ENCODE data around the gene CREB5. TPM values are rescaled to one million over a fixed set of nuclear protein-coding genes. Genes with fewer than 3 reads are reported as not detected.
"Not testable (repeated sequence)": the region's sequence is repeated elsewhere in the genome, so short reads cannot be mapped to it uniquely, and the experiment has no call there.

CREB5 gene
- total RNA-seq, 1 donor from 2014 or later: 52.2 TPM

DNA sequence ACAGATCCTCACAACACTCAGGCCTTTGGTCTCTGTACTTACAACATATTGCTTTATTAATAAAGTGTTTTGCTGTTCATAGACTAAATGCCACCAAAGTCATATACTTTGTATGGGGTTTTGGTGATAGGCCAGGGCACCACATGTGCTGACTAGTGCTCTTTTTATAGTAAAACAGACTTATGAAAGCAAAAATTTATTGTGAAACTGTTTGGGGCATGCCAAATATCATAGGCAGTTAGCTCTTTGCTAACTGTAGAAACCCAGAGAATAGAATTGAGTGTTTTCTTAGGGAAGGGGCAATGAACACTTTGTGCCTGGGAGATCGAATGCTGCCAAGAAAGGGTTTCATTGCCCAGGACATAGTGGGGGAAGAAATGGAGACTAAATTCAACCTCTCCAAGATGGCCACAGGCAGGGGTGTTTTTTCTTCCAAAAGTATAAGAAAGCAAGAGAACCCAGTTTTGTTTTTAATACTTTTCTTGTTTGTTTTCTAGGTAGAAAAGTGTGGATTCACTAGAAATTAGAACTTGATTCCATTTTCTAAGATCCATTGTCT is 403.1 kb downstream of the CREB5 start:
- no peak overlapping the region for H3K27ac ChIP-seq (ENCODE audit: low read depth, low read length)

DNA sequence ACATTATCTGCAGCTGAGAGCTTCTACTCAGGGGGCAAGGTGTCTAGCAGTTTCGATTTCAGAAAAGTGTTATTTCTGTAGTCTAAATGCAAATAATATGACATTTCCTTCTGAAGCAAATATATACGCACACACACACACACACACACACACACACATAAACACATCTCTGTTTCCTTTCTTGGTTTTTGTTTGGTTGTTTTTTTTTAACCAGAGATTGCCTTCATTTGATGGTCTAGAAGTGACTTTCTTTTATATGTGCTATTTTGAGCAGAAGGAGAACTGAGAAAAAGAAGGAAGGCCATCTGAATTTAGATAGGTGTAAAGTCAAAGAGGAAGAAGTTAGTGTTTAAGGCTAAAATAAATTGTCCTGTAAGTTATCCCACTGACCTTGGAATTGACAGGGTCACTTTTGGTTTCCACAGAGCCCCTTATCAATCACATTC is 403.6 kb downstream of the CREB5 start:
- no peaks in the 10 kb centered on the region for H3K9me3 ChIP-seq (ENCODE audit: control insufficient read depth in 3 of 3, low read length in 3 of 3)
- no peaks in the 10 kb centered on the region for H3K27me3 ChIP-seq (ENCODE audit: control insufficient read depth in 3 of 3, insufficient read depth in 3 of 3, low read length in 3 of 3)
- no peak overlapping the region for H3K9ac ChIP-seq (ENCODE audit: low read depth in 1 of 3, low read length in 3 of 3)
- peaks cover 0 to 4% (median 2%) of the 10 kb centered on the region in 3 donors for H3K36me3 ChIP-seq (ENCODE audit: control insufficient read depth in 3 of 3, insufficient read depth in 3 of 3, low read length in 3 of 3)
- H3K4me3 ChIP-seq (ENCODE audit: low read length in 3 of 3): no peak overlapping the region
- no peak overlapping the region for H3K27ac ChIP-seq (ENCODE audit: low read depth, low read length)
- H3K4me1 ChIP-seq (ENCODE audit: control insufficient read depth in 3 of 3, insufficient read depth in 3 of 3, low read length in 3 of 3): peaks cover 5 to 28% (median 9%) of the 10 kb centered on the region in 3 donors

More for the DNA sequence above, 403.1 kb downstream of the CREB5 start:
- H3K9ac ChIP-seq (ENCODE audit: low read depth in 1 of 3, low read length in 3 of 3): no peak overlapping the region
- peaks cover 0 to 4% (median 2%) of the 10 kb centered on the region in 3 donors for H3K36me3 ChIP-seq (ENCODE audit: control insufficient read depth in 3 of 3, insufficient read depth in 3 of 3, low read length in 3 of 3)
- no peaks in the 10 kb centered on the region for H3K9me3 ChIP-seq (ENCODE audit: control insufficient read depth in 3 of 3, low read length in 3 of 3)
- H3K27me3 ChIP-seq (ENCODE audit: control insufficient read depth in 3 of 3, insufficient read depth in 3 of 3, low read length in 3 of 3): no peaks in the 10 kb centered on the region
- H3K4me1 ChIP-seq (ENCODE audit: control insufficient read depth in 3 of 3, insufficient read depth in 3 of 3, low read length in 3 of 3): peaks cover 5 to 28% (median 9%) of the 10 kb centered on the region in 3 donors
- H3K4me3 ChIP-seq (ENCODE audit: low read length in 3 of 3): no peak overlapping the region

DNA sequence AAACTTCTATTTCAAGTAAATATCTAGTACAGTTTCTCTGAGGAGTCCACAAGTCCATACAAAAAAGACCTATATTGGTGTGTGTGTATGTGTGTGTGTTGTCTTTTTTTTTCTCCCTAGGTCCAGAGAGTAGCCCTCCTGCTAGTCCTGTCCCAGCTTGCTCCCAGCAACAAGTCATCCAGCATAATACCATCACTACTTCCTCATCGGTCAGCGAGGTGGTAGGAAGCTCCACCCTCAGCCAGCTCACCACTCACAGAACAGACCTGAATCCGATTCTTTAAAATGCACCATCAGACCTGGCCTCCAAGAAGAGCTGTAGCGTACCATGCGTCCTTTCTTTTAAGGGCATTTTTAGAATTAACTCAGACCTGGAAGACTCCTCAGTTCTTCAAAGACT is 406.7 kb downstream of the CREB5 start:
- Histone ChIP-seq H3K9ac (ENCODE audit: low read depth in 1 of 3, low read length in 3 of 3) (no peak overlapping the region), H3K4me1 (ENCODE audit: control insufficient read depth in 3 of 3, insufficient read depth in 3 of 3, low read length in 3 of 3) (peaks cover 0 to 3% (median 0%) of the 10 kb centered on the region in 3 donors), H3K36me3 (ENCODE audit: control insufficient read depth in 3 of 3, insufficient read depth in 3 of 3, low read length in 3 of 3) (peaks cover 0 to 8% (median 6%) of the 10 kb centered on the region in 3 donors), H3K27me3 (ENCODE audit: control insufficient read depth in 3 of 3, insufficient read depth in 3 of 3, low read length in 3 of 3) (no peaks in the 10 kb centered on the region), H3K9me3 (ENCODE audit: control insufficient read depth in 3 of 3, low read length in 3 of 3) (no peaks in the 10 kb centered on the region), H3K27ac (ENCODE audit: low read depth, low read length) (no peak overlapping the region), H3K4me3 (ENCODE audit: low read length in 3 of 3) (no peak overlapping the region)

DNA sequence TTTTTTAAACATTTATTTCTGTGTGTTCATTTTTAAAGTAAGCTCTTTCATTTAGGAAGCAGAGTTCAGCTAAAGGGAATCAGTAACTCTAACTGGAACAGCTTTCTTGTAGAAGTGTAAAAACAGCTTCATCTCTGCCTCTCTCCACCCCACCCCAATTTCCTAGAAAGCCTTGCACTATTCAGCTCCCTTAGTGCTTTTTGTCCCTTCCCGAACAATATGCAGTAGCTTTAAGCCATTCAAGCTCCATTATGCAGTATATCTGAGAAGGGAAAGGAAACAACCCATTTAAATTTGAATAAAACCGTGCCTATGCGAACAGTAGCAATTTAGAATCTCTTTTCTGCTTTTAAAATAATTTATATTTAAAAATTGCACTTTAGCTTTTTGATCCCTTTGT is 411.3 kb downstream of the CREB5 start:
- H3K27ac ChIP-seq (ENCODE audit: low read depth, low read length): no peak overlapping the region
- H3K27me3 ChIP-seq (ENCODE audit: control insufficient read depth in 3 of 3, insufficient read depth in 3 of 3, low read length in 3 of 3): no peaks in the 10 kb centered on the region
- H3K4me3 ChIP-seq (ENCODE audit: low read length in 3 of 3): no peak overlapping the region
- H3K9me3 ChIP-seq (ENCODE audit: control insufficient read depth in 3 of 3, low read length in 3 of 3): no peaks in the 10 kb centered on the region
- H3K9ac ChIP-seq (ENCODE audit: low read depth in 1 of 3, low read length in 3 of 3): no peak overlapping the region
- H3K36me3 ChIP-seq (ENCODE audit: control insufficient read depth in 3 of 3, insufficient read depth in 3 of 3, low read length in 3 of 3): peaks cover 0 to 6% (median 6%) of the 10 kb centered on the region in 3 donors
- no peaks in the 10 kb centered on the region for H3K4me1 ChIP-seq (ENCODE audit: control insufficient read depth in 3 of 3, insufficient read depth in 3 of 3, low read length in 3 of 3)

DNA sequence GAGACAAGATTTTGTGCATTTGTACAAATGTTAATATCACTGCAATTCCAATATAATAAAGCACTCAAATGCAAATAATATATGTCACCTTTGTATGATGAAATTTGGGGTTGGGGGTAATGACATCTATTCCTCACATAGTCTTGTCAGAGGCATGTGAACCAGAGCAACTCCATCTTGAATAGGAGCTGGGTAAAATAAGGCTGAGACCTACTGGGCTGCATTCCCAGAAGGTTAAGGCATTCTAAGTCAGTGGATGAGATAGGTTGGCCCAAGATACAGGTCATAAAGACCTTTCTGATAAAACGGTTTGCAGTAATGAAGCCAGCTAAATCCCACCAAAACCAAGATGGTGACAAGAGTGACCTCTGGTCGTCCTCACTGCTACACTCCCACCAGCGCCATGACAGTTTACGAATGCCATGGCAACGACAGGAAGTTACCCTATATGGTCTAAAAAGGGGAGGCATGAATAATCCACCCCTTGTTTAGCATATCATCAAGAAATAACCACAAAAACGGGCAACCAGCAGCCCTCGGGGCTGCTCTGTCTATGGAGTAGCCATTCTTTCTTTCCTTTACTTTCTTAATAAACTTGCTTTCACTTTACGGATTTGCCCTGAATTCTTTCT is 413.6 kb downstream of the CREB5 start:
- not testable (repeated sequence) for H3K9ac ChIP-seq (ENCODE audit: low read depth in 1 of 3, low read length in 3 of 3); H3K9me3 ChIP-seq (ENCODE audit: control insufficient read depth in 3 of 3, low read length in 3 of 3); H3K27ac ChIP-seq (ENCODE audit: low read depth, low read length); H3K4me1 ChIP-seq (ENCODE audit: control insufficient read depth in 3 of 3, insufficient read depth in 3 of 3, low read length in 3 of 3); H3K27me3 ChIP-seq (ENCODE audit: control insufficient read depth in 3 of 3, insufficient read depth in 3 of 3, low read length in 3 of 3); H3K4me3 ChIP-seq (ENCODE audit: low read length in 3 of 3); H3K36me3 ChIP-seq (ENCODE audit: control insufficient read depth in 3 of 3, insufficient read depth in 3 of 3, low read length in 3 of 3)

DNA sequence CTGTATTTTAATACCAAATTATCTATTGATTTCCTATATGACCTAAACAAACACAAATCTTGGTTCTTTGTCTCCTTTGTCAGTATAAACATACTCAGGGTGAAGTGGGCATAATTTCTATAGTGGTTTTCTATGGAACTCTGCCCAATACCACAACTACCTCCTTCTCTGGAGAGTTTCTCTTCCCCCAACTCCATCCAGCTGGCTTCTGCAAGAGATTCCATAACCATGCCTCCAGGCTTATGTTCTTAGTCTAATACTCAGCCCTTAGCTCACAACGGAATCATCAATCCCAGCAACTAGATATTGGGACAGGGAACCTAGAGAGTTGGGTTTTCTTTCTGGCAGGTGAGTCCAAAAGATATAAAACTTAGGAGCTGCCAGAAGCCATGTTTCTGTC is 418.5 kb downstream of the CREB5 start:
- no peak overlapping the region for H3K27ac ChIP-seq (ENCODE audit: low read depth, low read length)
- no peaks in the 10 kb centered on the region for H3K9me3 ChIP-seq (ENCODE audit: control insufficient read depth in 3 of 3, low read length in 3 of 3)
- H3K4me1 ChIP-seq (ENCODE audit: control insufficient read depth in 3 of 3, insufficient read depth in 3 of 3, low read length in 3 of 3): no peaks in the 10 kb centered on the region
- no peaks in the 10 kb centered on the region for H3K27me3 ChIP-seq (ENCODE audit: control insufficient read depth in 3 of 3, insufficient read depth in 3 of 3, low read length in 3 of 3)
- H3K36me3 ChIP-seq (ENCODE audit: control insufficient read depth in 3 of 3, insufficient read depth in 3 of 3, low read length in 3 of 3): no peaks in the 10 kb centered on the region
- no peak overlapping the region for H3K9ac ChIP-seq (ENCODE audit: low read depth in 1 of 3, low read length in 3 of 3)
- H3K4me3 ChIP-seq (ENCODE audit: low read length in 3 of 3): no peak overlapping the region

DNA sequence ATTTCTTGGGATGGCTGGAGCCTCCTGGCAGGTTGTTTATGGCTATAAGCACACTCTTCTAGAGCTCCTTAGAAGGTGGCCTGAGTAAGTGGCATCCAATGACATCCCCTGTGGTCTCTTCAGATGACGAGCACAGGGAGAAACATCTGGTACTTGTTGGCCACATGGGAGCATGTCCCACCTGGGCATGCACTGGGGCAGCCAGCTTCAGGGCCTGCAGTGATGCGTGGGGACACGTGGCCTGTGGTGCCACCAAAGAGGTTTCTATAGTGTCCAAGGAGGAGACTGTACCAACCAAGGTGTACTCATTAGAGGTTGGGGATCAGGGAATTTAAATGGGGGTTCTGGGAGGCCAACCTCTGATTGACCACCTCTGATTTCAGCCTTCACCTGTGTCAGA is 420.4 kb downstream of the CREB5 start:
- H3K4me1 ChIP-seq (ENCODE audit: control insufficient read depth in 3 of 3, insufficient read depth in 3 of 3, low read length in 3 of 3): no peaks in the 10 kb centered on the region
- H3K9me3 ChIP-seq (ENCODE audit: control insufficient read depth in 3 of 3, low read length in 3 of 3): no peaks in the 10 kb centered on the region
- no peaks in the 10 kb centered on the region for H3K36me3 ChIP-seq (ENCODE audit: control insufficient read depth in 3 of 3, insufficient read depth in 3 of 3, low read length in 3 of 3)
- H3K27ac ChIP-seq (ENCODE audit: low read depth, low read length): no peak overlapping the region
- H3K27me3 ChIP-seq (ENCODE audit: control insufficient read depth in 3 of 3, insufficient read depth in 3 of 3, low read length in 3 of 3): no peaks in the 10 kb centered on the region
- H3K9ac ChIP-seq (ENCODE audit: low read depth in 1 of 3, low read length in 3 of 3): no peak overlapping the region
- no peak overlapping the region for H3K4me3 ChIP-seq (ENCODE audit: low read length in 3 of 3)

DNA sequence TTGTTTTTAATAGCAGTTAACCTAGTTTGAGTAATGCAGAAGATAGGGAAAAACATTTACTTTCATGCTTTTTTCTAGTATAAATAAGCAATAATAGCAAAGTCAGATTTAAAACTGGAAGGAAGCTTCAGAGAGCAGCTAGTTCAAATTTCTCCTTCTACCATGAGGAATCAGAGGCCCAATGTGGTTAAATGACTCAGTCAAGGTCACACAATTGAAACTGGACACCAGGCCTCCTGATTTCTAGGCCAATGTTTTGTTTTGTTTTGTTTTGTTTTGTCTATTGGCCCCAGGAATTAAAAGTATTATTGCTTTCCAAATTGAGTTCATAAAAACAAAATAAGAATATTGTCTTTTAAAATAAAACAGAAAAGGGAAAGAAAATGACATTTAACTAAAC is 423.5 kb downstream of the CREB5 start:
- Histone ChIP-seq H3K4me1 (ENCODE audit: control insufficient read depth in 3 of 3, insufficient read depth in 3 of 3, low read length in 3 of 3) (no peaks in the 10 kb centered on the region), H3K9me3 (ENCODE audit: control insufficient read depth in 3 of 3, low read length in 3 of 3) (no peaks in the 10 kb centered on the region), H3K27me3 (ENCODE audit: control insufficient read depth in 3 of 3, insufficient read depth in 3 of 3, low read length in 3 of 3) (no peaks in the 10 kb centered on the region), H3K4me3 (ENCODE audit: low read length in 3 of 3) (no peak overlapping the region), H3K36me3 (ENCODE audit: control insufficient read depth in 3 of 3, insufficient read depth in 3 of 3, low read length in 3 of 3) (no peaks in the 10 kb centered on the region), H3K27ac (ENCODE audit: low read depth, low read length) (no peak overlapping the region), H3K9ac (ENCODE audit: low read depth in 1 of 3, low read length in 3 of 3) (no peak overlapping the region)

DNA sequence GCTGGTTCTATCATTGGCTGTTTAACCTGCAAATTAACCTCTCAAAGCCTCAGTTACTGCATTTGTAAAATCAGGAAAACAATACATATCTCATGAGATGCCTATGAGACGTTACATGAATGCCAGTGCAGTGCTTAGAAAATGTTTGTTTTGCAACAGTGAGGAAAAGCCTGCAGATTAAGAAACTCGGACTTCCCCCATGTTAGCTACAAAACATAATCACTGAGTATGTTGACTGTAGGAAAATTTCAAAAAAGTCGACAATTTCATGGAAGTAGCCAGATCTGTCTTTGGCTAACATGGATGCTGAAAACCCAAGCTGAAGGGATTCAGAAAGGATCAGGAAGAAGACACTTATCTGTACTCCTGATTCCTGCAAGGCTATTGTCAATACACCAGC is 424.4 kb downstream of the CREB5 start:
- no peak overlapping the region for H3K27ac ChIP-seq (ENCODE audit: low read depth, low read length)
- no peak overlapping the region for H3K4me3 ChIP-seq (ENCODE audit: low read length in 3 of 3)
- no peak overlapping the region for H3K9ac ChIP-seq (ENCODE audit: low read depth in 1 of 3, low read length in 3 of 3)
- H3K27me3 ChIP-seq (ENCODE audit: control insufficient read depth in 3 of 3, insufficient read depth in 3 of 3, low read length in 3 of 3): no peaks in the 10 kb centered on the region
- no peaks in the 10 kb centered on the region for H3K36me3 ChIP-seq (ENCODE audit: control insufficient read depth in 3 of 3, insufficient read depth in 3 of 3, low read length in 3 of 3)
- no peaks in the 10 kb centered on the region for H3K9me3 ChIP-seq (ENCODE audit: control insufficient read depth in 3 of 3, low read length in 3 of 3)
- no peaks in the 10 kb centered on the region for H3K4me1 ChIP-seq (ENCODE audit: control insufficient read depth in 3 of 3, insufficient read depth in 3 of 3, low read length in 3 of 3)

DNA sequence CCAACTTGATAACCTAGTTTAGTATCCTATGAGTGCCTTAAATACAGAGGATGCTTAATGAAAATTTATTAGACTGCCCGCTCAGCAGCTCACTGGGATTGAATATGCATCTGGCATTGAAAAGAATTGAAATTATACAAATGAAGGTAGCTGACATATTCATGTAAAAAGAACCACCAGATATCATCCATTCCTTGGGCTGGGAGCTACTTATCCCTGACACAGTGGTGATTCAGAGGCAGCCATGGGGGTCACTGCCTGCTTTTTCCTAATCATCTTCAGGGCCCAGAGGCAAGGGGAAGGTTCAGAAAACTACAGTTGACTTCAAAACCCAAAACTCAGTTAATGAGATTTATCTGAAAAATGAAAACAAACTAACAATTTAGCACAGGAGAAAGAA is 424.9 kb downstream of the CREB5 start:
- no peaks in the 10 kb centered on the region for H3K36me3 ChIP-seq (ENCODE audit: control insufficient read depth in 3 of 3, insufficient read depth in 3 of 3, low read length in 3 of 3)
- no peaks in the 10 kb centered on the region for H3K9me3 ChIP-seq (ENCODE audit: control insufficient read depth in 3 of 3, low read length in 3 of 3)
- H3K9ac ChIP-seq (ENCODE audit: low read depth in 1 of 3, low read length in 3 of 3): no peak overlapping the region
- no peak overlapping the region for H3K4me3 ChIP-seq (ENCODE audit: low read length in 3 of 3)
- H3K4me1 ChIP-seq (ENCODE audit: control insufficient read depth in 3 of 3, insufficient read depth in 3 of 3, low read length in 3 of 3): no peaks in the 10 kb centered on the region
- H3K27me3 ChIP-seq (ENCODE audit: control insufficient read depth in 3 of 3, insufficient read depth in 3 of 3, low read length in 3 of 3): no peaks in the 10 kb centered on the region
- H3K27ac ChIP-seq (ENCODE audit: low read depth, low read length): no peak overlapping the region
